Mesenchymal stem cell (in vitro differentiated cells and primary cell): ENCODE data around the gene NTNG2.
A peak's percentile ranks its signal among the peaks of the same experiment; 100 is the strongest.

ENCODE experiments used
- DNase-seq: peaks from one replicate; pipeline ENCODE4 v3.0.0-alpha.2; 2013
- H2AFZ ChIP-seq: one replicate; pipeline ENCODE4 v1.6.1; 2013; ENCODE audit warnings: low read depth, mild to moderate bottlenecking, control low read depth, inconsistent platforms, low read length, moderate library complexity
- H2AK5ac ChIP-seq: 2 replicates; pipeline ENCODE4 v1.6.1; 2013; ENCODE audit warnings: low read length, moderate library complexity, mild to moderate bottlenecking, inconsistent platforms; ENCODE audit not compliant: severe bottlenecking
- H2BK120ac ChIP-seq: one replicate; pipeline ENCODE4 v1.6.1; 2013; ENCODE audit warnings: low read depth, mild to moderate bottlenecking, inconsistent platforms, low read length, moderate library complexity
- H2BK12ac ChIP-seq, 2 experiments: one replicate each; pipeline ENCODE4 v1.6.1; 2013; ENCODE audit warnings: inconsistent platforms in 2 of 2, low read length in 2 of 2, mild to moderate bottlenecking in 2 of 2, moderate library complexity in 2 of 2, control low read depth in 1 of 2
- H2BK15ac ChIP-seq: one replicate; pipeline ENCODE4 v1.6.1; 2013; ENCODE audit warnings: mild to moderate bottlenecking, low read depth, inconsistent platforms; ENCODE audit not compliant: poor library complexity, severe bottlenecking
- H2BK5ac ChIP-seq: 2 replicates; pipeline ENCODE4 v1.6.1; 2013; ENCODE audit warnings: low read depth, mild to moderate bottlenecking, low read length, control low read depth, inconsistent platforms; ENCODE audit not compliant: poor library complexity, severe bottlenecking
- H3K14ac ChIP-seq, 2 experiments: one replicate each; pipeline ENCODE4 v1.6.1; 2013; ENCODE audit warnings: inconsistent platforms in 2 of 2, low read length in 2 of 2, control low read depth in 1 of 2, mild to moderate bottlenecking in 1 of 2, moderate library complexity in 1 of 2
- H3K18ac ChIP-seq, 2 experiments: one replicate each; pipeline ENCODE4 v1.6.1; 2013; ENCODE audit warnings: inconsistent platforms in 2 of 2, low read length in 2 of 2, control low read depth in 1 of 2, low read depth in 1 of 2, mild to moderate bottlenecking in 1 of 2
- H3K23ac ChIP-seq, 2 experiments: one replicate each; pipeline ENCODE4 v1.6.1; 2013; ENCODE audit warnings: inconsistent platforms in 2 of 2, low read length in 2 of 2, mild to moderate bottlenecking in 2 of 2, moderate library complexity in 2 of 2, control low read depth in 1 of 2
- H3K27ac ChIP-seq: 2 replicates; pipeline ENCODE4 v1.5.1; 2013; ENCODE audit warnings: mild to moderate bottlenecking, moderate library complexity, low read length, control low read depth, inconsistent platforms; ENCODE audit not compliant: poor library complexity, severe bottlenecking
- H3K27me3 ChIP-seq, 2 experiments: 2 replicates each; pipeline versions ENCODE4 v1.6.1 to v1.7.0; 2013; ENCODE audit warnings: low read length in 2 of 2, mild to moderate bottlenecking in 2 of 2, moderate library complexity in 2 of 2, control low read depth in 1 of 2, inconsistent platforms in 1 of 2; ENCODE audit not compliant: control insufficient read depth in 1 of 2, insufficient read depth in 1 of 2
- H3K36me3 ChIP-seq, 2 experiments: 2 replicates each; pipeline versions ENCODE4 v1.6.1 to v1.7.0; 2013; ENCODE audit warnings: low read length in 2 of 2, control low read depth in 1 of 2, inconsistent platforms in 1 of 2, low read depth in 1 of 2, mild to moderate bottlenecking in 1 of 2; ENCODE audit not compliant: insufficient read depth in 2 of 2, control insufficient read depth in 1 of 2
- H3K4ac ChIP-seq, 2 experiments: one replicate each; pipeline ENCODE4 v1.6.1; 2013; ENCODE audit warnings: inconsistent platforms in 2 of 2, low read length in 2 of 2, mild to moderate bottlenecking in 2 of 2, moderate library complexity in 2 of 2, control low read depth in 1 of 2, low read depth in 1 of 2
- H3K4me1 ChIP-seq: 2 replicates; pipeline ENCODE4 v1.6.1; 2013; ENCODE audit warnings: low read depth, low read length, control low read depth; ENCODE audit not compliant: control insufficient read depth, insufficient read depth
- H3K4me2 ChIP-seq: 2 replicates; pipeline ENCODE4 v1.6.1; 2013; ENCODE audit warnings: low read length, mild to moderate bottlenecking, inconsistent platforms; ENCODE audit not compliant: poor library complexity, severe bottlenecking
- H3K4me3 ChIP-seq, 2 experiments: 2 replicates each; pipeline versions ENCODE4 v1.5.1 to v1.7.0; 2013; ENCODE audit warnings: low read length in 2 of 2, mild to moderate bottlenecking in 2 of 2, control low read depth in 1 of 2, low read depth in 1 of 2; ENCODE audit not compliant: insufficient read depth in 1 of 2
- H3K79me1 ChIP-seq: replicated peaks from 2 replicates; pipeline ENCODE4 v1.6.1; 2013; ENCODE audit warnings: mild to moderate bottlenecking, control low read depth, low read length, inconsistent platforms; ENCODE audit not compliant: poor library complexity, severe bottlenecking
- H3K9ac ChIP-seq: 2 replicates; pipeline ENCODE4 v1.7.0; 2013; ENCODE audit warnings: mild to moderate bottlenecking, low read length, moderate library complexity
- H3K9me3 ChIP-seq: 2 replicates; pipeline ENCODE4 v1.7.0; 2013; ENCODE audit warnings: mild to moderate bottlenecking, low read length; ENCODE audit not compliant: control insufficient read depth
- H4K8ac ChIP-seq: one replicate; pipeline ENCODE4 v1.6.1; 2013; ENCODE audit warnings: inconsistent platforms, mild to moderate bottlenecking, low read length, moderate library complexity
- H4K91ac ChIP-seq: one replicate; pipeline ENCODE4 v1.6.1; 2013; ENCODE audit warnings: mild to moderate bottlenecking, low read length, inconsistent platforms
- WGBS: methylation state at CpG from one replicate; pipeline ENCODE4 v1.1.7; 2013; ENCODE audit warnings: mixed read lengths; 5-methylcytosine and 5-hydroxymethylcytosine counted together

Gene NTNG2

DNA sequence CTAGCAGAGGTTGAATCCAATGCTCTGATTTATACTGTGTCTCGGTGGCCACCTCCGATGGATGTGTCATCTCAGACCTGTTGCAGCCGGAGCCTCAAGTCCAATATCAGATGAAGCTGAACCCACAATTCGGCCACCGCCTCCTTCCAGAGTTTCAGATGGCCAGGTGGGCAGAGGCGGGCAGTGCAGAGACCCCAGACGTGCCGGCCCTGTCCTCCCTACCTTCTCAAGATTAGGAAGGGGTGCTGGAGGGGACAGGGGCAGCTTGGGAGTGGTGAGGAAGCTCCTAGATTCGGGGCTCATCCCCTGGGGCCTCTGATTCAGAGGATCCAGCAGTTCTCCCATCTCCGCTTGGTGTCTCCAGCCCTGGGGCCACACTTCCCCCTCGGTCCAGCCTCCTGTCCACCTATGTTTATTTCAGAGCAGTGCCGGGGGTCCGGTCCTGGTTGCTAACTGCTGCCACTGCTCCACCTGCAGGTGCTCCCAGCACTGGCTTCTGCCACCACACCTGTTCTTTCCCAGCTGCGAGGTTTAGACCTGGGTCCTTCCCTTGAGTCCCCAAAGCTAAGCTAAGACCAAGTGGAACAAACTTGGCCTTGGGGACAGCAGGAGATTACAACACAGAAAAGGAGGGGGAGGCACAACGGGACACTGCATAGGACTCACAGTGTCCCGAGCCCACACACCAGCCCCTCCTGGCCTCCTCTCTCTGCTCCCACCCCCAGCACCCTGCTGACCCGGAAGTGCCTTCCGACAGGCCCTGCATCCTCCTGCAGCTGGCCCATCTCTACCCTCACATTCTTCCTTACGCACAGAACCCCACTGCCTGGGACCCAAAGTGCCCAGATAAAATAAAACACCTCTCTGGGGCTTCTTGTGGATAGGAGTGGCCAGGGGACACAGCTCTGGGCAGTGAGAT, 81.6 kb downstream of the NTNG2 start:
- H3K27me3 ChIP-seq = peaks cover 27 to 83% of the 10 kb centered on the region in 2 experiments
- H3K4me2 ChIP-seq = no peak overlapping the region
- peaks cover 53% of the 10 kb centered on the region for H3K4me1 ChIP-seq
- H2BK120ac ChIP-seq = no peak overlapping the region
- H4K8ac ChIP-seq = no peak overlapping the region
- H3K23ac ChIP-seq = no peak overlapping the region
- DNase-seq = no peak
- 80% methylated on average over 18 of the region's 19 CpGs for WGBS
- no peak overlapping the region for H3K4me3 ChIP-seq
- no peak overlapping the region for H2BK15ac ChIP-seq
- no peak overlapping the region for H2BK12ac ChIP-seq
- no peaks in the 10 kb centered on the region for H3K79me1 ChIP-seq
- H2AK5ac ChIP-seq = no peak overlapping the region
- H3K9me3 ChIP-seq = no peaks in the 10 kb centered on the region
- H2AFZ ChIP-seq = no peak overlapping the region
- H3K9ac ChIP-seq = no peak overlapping the region
- H3K36me3 ChIP-seq = no peaks in the 10 kb centered on the region
- no peak overlapping the region for H3K14ac ChIP-seq
- no peak overlapping the region for H4K91ac ChIP-seq
- no peak overlapping the region for H3K27ac ChIP-seq
- H2BK5ac ChIP-seq = no peak overlapping the region
- H3K4ac ChIP-seq = no peak overlapping the region
- H3K18ac ChIP-seq = no peak overlapping the region

DNA sequence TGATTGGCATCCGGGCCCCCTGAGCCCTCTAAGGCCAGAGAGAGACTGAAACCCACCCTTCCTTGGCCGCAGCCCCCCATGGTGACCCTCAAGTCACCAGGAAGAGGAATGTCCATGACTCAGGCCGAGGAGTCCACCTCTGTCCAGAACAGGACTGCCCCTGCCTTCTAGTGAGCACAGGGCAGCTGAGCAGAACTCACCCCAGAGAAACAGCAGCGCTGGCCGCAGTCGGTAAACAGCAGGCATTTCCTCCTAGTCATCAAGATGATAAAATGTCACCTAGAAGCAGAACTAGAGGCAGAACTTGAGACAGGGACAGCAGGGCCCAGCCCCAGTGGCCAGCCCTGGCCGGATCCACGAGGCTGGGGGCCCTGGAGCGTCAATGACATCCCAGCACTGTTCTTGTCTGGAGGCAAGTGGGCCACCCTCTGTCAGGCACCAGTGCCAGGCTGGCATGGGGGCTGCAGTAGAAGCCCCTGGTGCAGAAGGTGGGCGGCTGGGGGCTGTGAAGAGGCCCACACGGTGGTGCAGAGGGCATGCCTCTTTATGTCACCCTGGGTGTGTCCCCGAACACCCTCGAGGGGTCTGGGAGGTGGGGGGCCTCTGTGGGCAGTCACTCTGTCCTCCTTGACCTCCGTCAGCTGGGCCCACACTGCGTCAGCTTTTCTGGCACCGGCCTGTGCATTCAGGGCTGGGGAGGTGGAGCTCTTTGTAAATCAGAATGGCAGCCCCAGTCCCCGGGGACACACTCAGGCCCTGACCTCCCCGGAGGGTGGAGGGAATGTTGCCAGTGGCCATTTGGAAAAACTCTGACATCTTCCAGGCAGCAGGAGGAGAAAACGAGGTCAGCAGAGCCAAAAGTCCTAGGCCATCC, 83.0 kb downstream of the NTNG2 start:
- H2AFZ ChIP-seq = no peak overlapping the region
- no peak overlapping the region for H3K4me2 ChIP-seq
- H3K36me3 ChIP-seq = no peaks in the 10 kb centered on the region
- peak; percentile 27 for DNase-seq
- H3K27me3 ChIP-seq = peaks cover 17 to 78% of the 10 kb centered on the region in 2 experiments
- H3K18ac ChIP-seq = peak overlapping the region in 1 of 2 experiments; percentile 0
- H3K9ac ChIP-seq = no peak overlapping the region
- no peak overlapping the region for H2BK120ac ChIP-seq
- H3K27ac ChIP-seq = peak overlapping the region; percentile 29
- H4K8ac ChIP-seq = peak overlapping the region; percentile 19
- no peak overlapping the region for H3K4me3 ChIP-seq
- H3K79me1 ChIP-seq = no peaks in the 10 kb centered on the region
- no peak overlapping the region for H2AK5ac ChIP-seq
- 42% methylated on average over 18 of the region's 19 CpGs for WGBS
- H3K23ac ChIP-seq = no peak overlapping the region
- H4K91ac ChIP-seq = no peak overlapping the region
- H2BK5ac ChIP-seq = no peak overlapping the region
- no peak overlapping the region for H2BK12ac ChIP-seq
- peaks cover 47% of the 10 kb centered on the region for H3K4me1 ChIP-seq
- H3K4ac ChIP-seq = no peak overlapping the region
- no peaks in the 10 kb centered on the region for H3K9me3 ChIP-seq
- no peak overlapping the region for H2BK15ac ChIP-seq
- H3K14ac ChIP-seq = no peak overlapping the region

DNA sequence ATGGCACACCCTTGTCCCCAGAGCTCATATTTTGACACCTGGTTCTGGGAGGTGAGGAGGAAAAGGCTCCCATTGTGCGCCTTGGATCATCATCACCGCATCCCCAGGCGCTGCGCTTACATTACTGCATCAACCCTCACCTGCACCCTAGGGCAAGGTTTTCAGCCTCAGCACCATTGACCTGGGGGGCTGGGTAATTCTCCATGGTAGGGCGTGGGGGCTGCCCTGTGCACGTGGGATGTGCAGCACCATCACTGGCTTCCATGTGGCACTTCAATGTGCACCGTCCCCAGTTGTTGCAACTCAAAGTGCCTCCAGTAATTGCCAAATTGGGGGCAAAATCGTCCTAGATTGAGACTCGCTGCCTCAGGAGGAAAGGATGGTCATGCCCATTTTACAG, 83.6 kb downstream of the NTNG2 start:
- Histone ChIP-seq H3K27me3 (peaks cover 11 to 76% of the 10 kb centered on the region in 2 experiments), H4K91ac (no peak overlapping the region), H3K14ac (no peak overlapping the region), H3K9me3 (no peaks in the 10 kb centered on the region), H2BK15ac (no peak overlapping the region), H3K36me3 (no peaks in the 10 kb centered on the region), H2AFZ (no peak overlapping the region), H3K4me2 (no peak overlapping the region), H3K9ac (no peak overlapping the region), H3K27ac (no peak overlapping the region), H4K8ac (no peak overlapping the region), H2BK12ac (no peak overlapping the region), H3K23ac (no peak overlapping the region), H3K4ac (no peak overlapping the region), H3K4me3 (no peak overlapping the region), H2AK5ac (no peak overlapping the region), H2BK120ac (no peak overlapping the region), H3K18ac (no peak overlapping the region), H2BK5ac (no peak overlapping the region), H3K79me1 (no peaks in the 10 kb centered on the region), H3K4me1 (peaks cover 46% of the 10 kb centered on the region)
- WGBS = 92% methylated on average over 9 of the region's 9 CpGs
- DNase-seq = no peak

DNA sequence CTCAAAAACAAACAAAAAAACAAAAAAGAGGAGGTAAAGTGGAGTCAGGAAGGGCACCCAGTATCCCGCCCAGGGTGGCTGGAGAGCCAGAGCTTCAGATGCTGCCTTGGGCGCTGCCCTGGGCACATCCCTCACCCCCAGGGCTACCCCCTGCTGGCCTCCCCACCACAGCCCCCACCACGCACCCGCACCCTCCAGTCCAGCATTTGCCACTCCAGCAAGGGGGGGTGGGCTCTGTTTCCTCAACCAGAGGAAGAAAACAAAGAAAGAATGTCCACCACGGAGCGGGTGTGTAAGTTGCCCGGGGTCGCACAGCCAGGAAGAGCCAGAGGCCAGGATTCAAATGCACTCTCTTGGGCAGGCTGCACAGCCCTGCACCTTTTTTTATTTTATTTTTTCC, 86.1 kb downstream of the NTNG2 start:
- no peak overlapping the region for H3K23ac ChIP-seq
- no peak overlapping the region for H3K18ac ChIP-seq
- H3K27ac ChIP-seq = no peak overlapping the region
- H2BK15ac ChIP-seq = no peak overlapping the region
- H2AK5ac ChIP-seq = no peak overlapping the region
- H3K4me3 ChIP-seq = no peak overlapping the region
- H2BK5ac ChIP-seq = no peak overlapping the region
- WGBS = 89% methylated on average over 8 of the region's 8 CpGs
- H3K4me2 ChIP-seq = no peak overlapping the region
- H2BK120ac ChIP-seq = no peak overlapping the region
- H3K14ac ChIP-seq = no peak overlapping the region
- H3K79me1 ChIP-seq = no peaks in the 10 kb centered on the region
- peaks cover 7 to 73% of the 10 kb centered on the region in 2 experiments for H3K27me3 ChIP-seq
- H2BK12ac ChIP-seq = no peak overlapping the region
- H2AFZ ChIP-seq = no peak overlapping the region
- no peak overlapping the region for H4K8ac ChIP-seq
- H3K9me3 ChIP-seq = no peaks in the 10 kb centered on the region
- H3K9ac ChIP-seq = no peak overlapping the region
- H3K4ac ChIP-seq = no peak overlapping the region
- peaks cover 25% of the 10 kb centered on the region for H3K4me1 ChIP-seq
- no peak for DNase-seq
- no peaks in the 10 kb centered on the region for H3K36me3 ChIP-seq
- no peak overlapping the region for H4K91ac ChIP-seq
